Measurements from ENCODE around the gene HSFX2.
"Not testable (repeated sequence)": the region's sequence is repeated elsewhere in the genome, so short reads cannot be mapped to it uniquely, and the experiment has no call there.

DNA sequence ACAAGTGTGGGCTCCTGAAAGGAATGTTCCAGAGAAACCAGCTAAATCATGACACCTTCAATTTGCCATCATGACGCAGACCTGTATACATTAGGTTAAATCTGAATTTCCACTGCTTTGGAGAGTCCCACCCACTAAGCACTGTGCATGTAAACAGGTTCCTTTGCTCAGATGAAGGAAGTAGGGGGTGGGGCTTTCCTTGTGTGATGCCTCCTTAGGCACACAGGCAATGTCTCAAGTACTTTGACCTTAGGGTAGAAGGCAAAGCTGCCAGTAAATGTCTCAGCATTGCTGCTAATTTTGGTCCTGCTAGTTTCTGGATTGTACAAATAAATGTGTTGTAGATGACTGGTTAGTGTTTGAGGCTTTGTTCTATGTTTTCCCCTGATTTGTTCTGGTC is 48.2 kb downstream of the HSFX2 start:
- TF ChIP-seq, protein P1, sequence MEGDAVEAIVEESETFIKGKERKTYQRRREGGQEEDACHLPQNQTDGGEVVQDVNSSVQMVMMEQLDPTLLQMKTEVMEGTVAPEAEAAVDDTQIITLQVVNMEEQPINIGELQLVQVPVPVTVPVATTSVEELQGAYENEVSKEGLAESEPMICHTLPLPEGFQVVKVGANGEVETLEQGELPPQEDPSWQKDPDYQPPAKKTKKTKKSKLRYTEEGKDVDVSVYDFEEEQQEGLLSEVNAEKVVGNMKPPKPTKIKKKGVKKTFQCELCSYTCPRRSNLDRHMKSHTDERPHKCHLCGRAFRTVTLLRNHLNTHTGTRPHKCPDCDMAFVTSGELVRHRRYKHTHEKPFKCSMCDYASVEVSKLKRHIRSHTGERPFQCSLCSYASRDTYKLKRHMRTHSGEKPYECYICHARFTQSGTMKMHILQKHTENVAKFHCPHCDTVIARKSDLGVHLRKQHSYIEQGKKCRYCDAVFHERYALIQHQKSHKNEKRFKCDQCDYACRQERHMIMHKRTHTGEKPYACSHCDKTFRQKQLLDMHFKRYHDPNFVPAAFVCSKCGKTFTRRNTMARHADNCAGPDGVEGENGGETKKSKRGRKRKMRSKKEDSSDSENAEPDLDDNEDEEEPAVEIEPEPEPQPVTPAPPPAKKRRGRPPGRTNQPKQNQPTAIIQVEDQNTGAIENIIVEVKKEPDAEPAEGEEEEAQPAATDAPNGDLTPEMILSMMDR (conservative IDR thresholded peaks at IDR 0.05; ENCODE audit: low read length): not testable (repeated sequence)
- not testable (repeated sequence) for TF ChIP-seq EZH2phosphoT487 (IDR thresholded peaks at IDR 0.05; ENCODE audit: borderline replicate concordance, low read depth, low read length)

Measured in OCI-LY7 (cell line).